ENCODE data around the gene CNTNAP5.
"Not testable (repeated sequence)": the region's sequence is repeated elsewhere in the genome, so short reads cannot be mapped to it uniquely, and the experiment has no call there.

The CNTNAP5 gene

GRCh38 chr2:124407836-124408534 lies 382.9 kb downstream of the CNTNAP5 start:
- DNase-seq (ENCODE audit: low read depth in 4 of 4, low spot score in 1 of 4), result not testable (repeated sequence)

DNA sequence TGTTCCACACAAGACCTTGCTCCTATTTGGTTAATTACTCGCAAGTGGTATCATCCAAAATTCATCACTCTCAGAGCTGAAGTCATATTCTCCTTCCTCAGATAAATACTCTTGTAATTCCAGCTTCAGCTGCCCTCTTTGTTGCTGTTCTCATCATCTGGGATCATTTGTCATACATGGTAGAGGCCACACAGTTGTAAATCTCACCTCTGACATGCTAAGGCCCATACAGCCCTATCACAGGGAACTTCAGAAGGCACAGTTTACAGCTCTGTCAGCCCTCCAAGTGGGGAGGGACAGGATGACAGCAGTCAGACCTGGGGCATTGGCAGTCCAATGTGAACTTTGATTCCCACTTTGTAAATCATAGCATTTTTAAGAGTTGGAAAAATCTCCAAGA lies 399.0 kb downstream of the CNTNAP5 start:
- DNase-seq (ENCODE audit: low read depth in 4 of 4, low spot score in 1 of 4), result no peak

GRCh38 chr2:124426122-124426521 lies 401.0 kb downstream of the CNTNAP5 start:
- DNase-seq (ENCODE audit: low read depth in 4 of 4, low spot score in 1 of 4), result no peak

DNA sequence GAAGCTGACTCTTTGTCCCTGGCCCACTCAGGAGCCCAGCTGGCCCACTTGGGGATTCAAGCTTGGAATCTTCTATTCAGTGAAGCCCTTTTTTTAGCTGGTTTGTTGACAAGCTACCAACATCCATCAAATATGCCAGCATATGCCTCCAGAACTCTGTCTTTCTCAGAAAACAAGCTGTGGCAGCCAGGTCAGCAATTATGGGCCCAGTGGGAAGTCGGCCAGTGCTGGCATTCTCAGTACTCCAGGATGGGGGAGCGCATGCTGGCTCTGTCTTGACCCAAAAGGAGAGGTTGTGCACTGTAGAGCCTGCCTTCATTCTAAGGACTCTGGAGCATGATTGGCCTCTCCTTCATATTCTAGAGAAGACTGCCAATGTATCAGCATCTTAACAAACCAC lies 401.5 kb downstream of the CNTNAP5 start:
- DNase-seq (ENCODE audit: low read depth in 4 of 4, low spot score in 1 of 4), result no peak

DNA sequence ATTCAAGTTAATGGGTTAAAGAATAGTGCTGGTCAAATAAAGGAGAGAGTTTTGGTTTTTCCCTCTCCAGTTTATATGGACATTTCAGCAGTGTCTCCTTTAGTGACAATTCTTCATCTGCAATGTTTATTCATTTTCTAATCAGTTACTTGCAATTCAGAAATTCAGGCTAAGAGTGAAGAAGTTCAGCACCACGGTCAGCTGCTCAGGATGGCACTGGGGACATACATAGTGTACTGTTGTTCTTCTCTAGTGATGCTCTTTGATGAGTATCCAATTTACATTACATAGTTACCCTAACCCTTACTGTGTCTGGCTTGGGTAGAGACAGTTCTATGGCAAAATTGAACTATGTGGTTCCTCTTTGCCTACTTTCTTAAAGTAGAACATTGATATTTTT lies 412.7 kb downstream of the CNTNAP5 start:
- DNase-seq (ENCODE audit: low read depth in 4 of 4, low spot score in 1 of 4), result no peak

- DNase-seq (ENCODE audit: low read depth in 4 of 4, low spot score in 1 of 4), result no peak
Measured at GRCh38 chr2:124450481-124450880, 425.4 kb downstream of the CNTNAP5 start.

- no peak for DNase-seq (ENCODE audit: low read depth in 4 of 4, low spot score in 1 of 4)
Measured at GRCh38 chr2:124476291-124476690, 451.2 kb downstream of the CNTNAP5 start.

DNA sequence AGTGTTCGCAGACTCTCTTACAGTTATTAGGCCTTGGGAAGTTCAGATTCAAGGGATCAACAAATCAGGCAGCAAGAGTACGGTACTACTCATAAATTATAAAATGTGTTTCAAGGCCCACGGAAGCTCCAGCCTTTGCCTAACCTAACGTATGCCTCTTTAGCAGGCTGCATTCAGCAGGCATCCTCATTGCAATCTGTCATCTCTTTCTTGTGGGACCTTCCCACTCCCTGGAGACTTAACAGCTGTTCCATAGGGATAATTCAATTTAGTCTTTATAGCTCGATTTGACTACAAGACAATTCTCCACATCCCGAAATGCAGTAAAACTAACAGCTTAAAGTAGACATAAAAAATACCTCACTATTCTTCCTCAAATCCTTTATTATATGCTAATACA lies 453.7 kb downstream of the CNTNAP5 start:
- no peak for DNase-seq (ENCODE audit: low read depth in 4 of 4, low spot score in 1 of 4)

GRCh38 chr2:124480958-124481357 lies 455.9 kb downstream of the CNTNAP5 start:
- no peak for DNase-seq (ENCODE audit: low read depth in 4 of 4, low spot score in 1 of 4)

GRCh38 chr2:124482044-124482443 lies 457.0 kb downstream of the CNTNAP5 start:
- no peak for DNase-seq (ENCODE audit: low read depth in 4 of 4, low spot score in 1 of 4)

DNA sequence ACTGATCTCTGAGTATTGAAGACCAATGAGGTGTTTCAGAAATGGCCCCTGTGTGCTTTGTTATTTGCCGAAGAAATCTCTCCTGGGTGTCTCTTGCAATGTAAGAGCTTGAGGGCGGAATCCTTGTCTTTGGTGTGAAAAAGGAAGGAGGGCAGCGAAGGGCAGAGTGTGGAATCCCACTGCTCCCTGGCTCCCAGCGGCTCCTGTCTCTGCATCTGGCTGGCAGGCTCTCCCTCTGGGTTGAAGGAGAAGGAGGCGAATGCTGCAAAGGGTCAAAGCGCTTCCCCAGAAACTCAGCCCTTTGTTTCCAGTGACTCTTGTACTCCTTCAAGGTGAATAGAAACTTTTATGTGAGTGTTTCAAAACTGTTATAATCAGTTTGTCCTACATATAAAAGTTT lies 457.5 kb downstream of the CNTNAP5 start:
- DNase-seq (ENCODE audit: low read depth in 4 of 4, low spot score in 1 of 4), result no peak

- no peak for DNase-seq (ENCODE audit: low read depth in 4 of 4, low spot score in 1 of 4)
Measured at GRCh38 chr2:124485659-124486058, 460.6 kb downstream of the CNTNAP5 start.

- DNase-seq (ENCODE audit: low read depth in 4 of 4, low spot score in 1 of 4), result no peak
Measured at GRCh38 chr2:124489686-124490085, 464.6 kb downstream of the CNTNAP5 start.

- DNase-seq (ENCODE audit: low read depth in 4 of 4, low spot score in 1 of 4), result no peak
Measured at GRCh38 chr2:124501575-124502152, 476.6 kb downstream of the CNTNAP5 start.

DNA sequence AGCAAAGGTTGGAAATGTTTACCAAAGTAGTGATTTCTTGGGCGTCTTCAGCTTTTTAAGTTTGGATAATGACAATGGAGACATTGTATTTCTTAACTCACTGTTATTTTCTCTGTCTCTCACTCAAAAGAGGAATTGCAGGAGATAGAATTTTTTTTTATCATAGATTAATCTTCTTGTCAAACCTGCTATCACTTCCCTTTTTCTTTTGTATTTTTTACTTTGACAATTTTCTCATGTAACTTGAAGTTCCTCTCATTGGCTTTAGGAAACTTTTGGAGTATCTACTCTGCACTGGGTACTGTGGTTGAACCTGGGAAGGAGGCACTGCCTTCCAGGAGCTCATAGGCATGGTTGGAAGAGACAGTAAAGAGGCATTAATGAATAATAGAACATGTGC lies 489.1 kb downstream of the CNTNAP5 start:
- no peak for DNase-seq (ENCODE audit: low read depth in 4 of 4, low spot score in 1 of 4)

- DNase-seq (ENCODE audit: low read depth in 4 of 4, low spot score in 1 of 4), result no peak
Measured at GRCh38 chr2:124520953-124521352, 495.9 kb downstream of the CNTNAP5 start.

DNA sequence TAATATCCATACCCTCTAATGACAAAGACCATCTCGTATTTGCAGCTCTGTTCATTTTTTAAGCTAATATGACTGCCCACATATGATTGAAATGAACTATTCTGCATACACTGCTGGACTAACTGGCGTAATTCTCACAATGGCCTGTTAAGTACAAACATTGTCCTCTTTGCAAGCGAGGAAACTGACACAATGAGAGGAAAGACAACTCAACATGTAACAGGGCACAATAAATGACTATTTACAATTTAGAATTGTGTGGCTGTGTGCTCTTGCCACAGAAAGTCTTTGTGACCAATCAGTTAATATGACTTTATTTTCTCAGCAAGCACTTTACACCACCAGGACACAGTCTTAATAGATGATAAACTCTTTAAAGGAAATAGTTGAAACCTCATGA lies 498.0 kb downstream of the CNTNAP5 start:
- no peak for DNase-seq (ENCODE audit: low read depth in 4 of 4, low spot score in 1 of 4)

DNA sequence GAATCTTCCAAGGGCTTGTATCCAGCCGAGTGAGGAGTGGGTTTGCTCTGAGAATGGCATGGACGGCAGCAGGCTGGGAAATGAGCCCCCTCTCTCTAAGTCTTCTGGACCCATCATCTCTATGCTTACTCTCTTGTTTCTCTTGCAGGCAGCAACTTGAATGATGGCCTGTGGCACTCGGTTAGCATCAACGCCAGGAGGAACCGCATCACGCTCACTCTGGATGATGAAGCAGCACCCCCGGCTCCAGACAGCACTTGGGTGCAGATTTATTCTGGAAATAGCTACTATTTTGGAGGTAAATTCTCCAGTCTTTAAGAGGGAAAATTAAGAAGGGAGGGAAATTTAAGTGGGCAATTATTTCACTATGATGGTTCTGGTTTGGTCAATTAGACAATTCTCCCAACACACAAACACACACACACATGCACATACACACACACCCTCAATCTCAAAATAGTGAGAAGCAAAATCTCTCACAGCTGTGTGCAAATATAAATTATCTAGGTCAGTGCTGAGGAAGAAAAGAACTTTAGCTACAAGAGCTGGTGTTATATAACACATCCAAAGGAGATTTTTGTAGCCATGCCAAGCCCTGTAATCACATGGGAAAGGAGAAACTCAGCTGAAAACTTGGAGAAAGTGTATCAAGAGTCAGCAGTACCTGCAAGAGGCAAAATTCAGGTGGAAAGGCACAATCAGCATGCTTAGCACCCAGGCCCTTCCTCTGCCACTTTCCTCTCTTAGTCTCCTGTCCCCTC lies 499.2 kb downstream of the CNTNAP5 start:
- DNase-seq (ENCODE audit: low read depth in 4 of 4, low spot score in 1 of 4), result no peak

DNA sequence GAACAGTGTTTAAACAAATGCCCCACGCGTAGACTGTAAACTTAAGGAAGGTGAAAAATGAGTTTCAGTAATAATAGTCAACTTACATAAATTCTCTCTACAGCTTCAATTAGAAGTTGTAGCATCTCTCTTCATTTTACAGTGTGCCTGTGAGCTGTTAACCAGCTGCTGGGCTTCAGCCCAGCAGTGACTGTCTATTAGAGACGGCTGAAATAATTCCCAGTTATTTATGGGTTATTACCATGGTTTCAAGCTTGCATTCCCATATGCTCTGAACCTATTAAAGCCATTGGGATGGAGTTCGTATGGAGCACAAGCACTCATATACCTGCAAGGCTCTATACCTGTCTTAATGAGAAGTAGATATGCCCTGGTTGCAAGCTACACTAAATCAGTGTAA lies 501.1 kb downstream of the CNTNAP5 start:
- DNase-seq (ENCODE audit: low read depth in 4 of 4, low spot score in 1 of 4), result no peak

DNA sequence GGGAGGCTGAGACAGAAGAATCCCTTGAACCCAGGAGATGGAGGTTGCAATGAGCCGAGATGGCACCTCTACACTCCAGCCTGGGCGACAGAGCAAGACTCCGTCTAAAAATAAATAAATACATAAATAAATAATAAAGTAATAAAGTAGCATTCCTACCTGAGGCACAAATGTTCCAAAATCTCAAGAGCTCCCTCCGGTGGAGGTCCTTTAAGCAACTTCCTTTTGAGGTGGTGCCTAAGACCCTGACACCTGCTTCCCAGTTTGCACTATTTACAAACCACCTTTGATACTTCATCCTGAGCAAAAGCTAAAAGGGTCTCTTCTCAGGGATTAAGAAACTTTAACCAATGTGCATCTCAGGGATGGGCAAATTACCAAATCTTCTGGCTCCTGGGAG lies 505.1 kb downstream of the CNTNAP5 start:
- DNase-seq (ENCODE audit: low read depth in 4 of 4, low spot score in 1 of 4), result no peak

DNA sequence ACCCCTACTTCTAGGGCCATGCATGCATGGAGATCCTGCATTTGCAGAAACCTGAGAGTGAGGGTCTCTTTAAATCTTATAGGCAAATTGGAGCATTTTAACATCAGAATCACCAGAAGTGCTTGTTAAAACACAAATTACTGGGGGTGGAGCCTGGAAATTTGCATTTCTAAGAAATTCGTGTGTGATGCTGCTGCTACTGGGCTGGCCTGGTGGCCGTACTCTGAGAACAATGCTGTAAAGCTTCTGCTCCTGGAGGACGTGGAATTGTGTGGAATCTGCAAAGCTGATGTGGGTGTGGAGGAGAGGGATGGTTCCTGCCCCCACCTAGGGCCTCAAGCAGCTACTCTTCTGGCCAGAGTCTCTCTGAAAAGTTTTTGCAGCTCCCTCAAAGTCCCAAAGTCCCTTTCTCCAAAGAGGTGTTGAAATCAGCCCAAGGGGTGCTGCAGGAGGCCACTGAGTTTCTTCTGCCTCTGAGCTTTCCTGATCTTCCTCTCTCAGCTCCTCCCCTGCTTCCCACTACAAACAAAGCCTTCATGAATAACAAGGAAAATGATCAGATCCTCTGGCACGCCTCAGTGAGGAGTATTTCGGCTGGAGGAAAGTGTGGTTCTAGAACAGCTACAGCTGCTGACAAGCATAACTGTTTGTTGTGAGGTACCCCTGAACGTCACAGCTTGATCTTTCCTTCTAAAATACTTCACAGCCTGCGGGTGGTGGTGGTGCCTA lies 508.3 kb downstream of the CNTNAP5 start:
- no peak for DNase-seq (ENCODE audit: low read depth in 4 of 4, low spot score in 1 of 4)

DNA sequence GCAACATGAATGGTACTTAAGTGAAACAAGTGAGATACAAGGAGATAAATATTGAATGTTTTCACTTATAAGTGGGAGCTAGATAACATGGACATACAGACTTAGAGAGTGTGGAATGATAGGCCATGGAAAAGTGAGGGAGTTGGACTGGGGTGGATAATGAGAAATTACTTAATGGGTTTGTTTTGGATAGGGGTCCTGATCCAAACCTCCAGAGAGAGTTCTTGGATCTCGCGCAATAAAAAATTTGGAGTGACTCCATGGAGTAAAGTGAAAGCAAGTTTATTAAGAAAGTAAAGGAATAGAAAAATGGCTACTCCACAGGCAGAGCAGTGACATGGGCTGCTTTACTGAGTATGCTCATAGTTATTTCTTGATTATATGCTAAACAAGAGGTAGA lies 508.9 kb downstream of the CNTNAP5 start:
- no peak for DNase-seq (ENCODE audit: low read depth in 4 of 4, low spot score in 1 of 4)
